HG02763 (cell line): Measurements from ENCODE around the gene KMT5B.

Source experiments
- ATAC-seq: cut with Tn5 transposase; IDR thresholded peaks from one replicate; pipeline ENCODE4 v1.9.1; 2021; ENCODE audit warnings: mild to moderate bottlenecking, moderate library complexity; ENCODE audit not compliant: unreplicated experiment

KMT5B gene

GRCh38 chr11:68216171-68216938 lies 3.3 kb upstream of the KMT5B start:
- no peak for ATAC-seq

DNA sequence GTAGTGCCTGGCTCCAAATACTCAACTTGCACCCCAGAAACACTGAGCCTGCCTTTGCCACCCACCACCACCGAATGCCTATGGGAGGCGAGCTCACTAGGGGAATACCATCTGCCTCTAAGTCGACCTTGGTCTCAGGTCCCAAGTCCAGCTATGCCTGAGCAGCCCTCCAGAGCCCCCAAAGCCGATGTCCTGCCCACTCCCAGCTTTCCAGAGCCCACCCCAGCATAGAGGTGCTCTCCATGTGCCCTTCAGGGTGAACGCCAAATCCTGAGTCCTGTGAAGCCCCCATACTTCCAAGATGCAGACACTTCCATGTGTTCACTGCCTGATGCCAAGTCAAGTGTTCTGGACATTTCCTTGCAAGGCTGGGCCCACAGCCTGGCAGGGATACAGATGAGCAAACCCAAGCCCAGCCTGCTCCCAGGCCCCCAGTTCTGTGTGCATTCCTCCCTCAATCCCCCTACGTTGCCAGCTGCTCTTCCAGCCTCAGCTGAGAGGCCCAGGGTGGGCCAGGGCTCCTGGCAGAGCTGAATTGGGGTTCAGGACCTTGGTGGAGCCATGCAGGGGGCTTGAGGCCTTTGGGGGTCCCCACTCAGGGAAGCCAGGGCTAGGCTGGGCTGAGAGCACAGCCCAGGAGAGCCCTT lies 2.6 kb upstream of the KMT5B start:
- no peak for ATAC-seq

DNA sequence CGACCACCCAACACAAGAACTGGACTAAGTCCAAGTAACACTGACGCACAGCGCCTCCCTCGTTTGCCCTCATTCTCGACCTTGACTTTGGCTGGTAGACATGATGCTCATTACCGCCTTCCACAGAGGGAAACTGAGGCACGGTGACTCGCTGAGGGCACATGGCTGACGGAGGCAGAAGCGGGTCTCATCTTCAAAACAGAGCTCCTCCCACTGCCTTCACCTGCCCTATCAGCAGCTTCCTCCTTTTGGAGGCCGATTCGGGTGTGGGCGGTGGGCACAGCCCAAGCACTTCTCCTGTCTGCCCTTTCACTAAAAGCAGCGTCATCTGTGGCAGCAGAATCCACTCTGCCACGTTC lies 2.0 kb upstream of the KMT5B start:
- no peak for ATAC-seq

DNA sequence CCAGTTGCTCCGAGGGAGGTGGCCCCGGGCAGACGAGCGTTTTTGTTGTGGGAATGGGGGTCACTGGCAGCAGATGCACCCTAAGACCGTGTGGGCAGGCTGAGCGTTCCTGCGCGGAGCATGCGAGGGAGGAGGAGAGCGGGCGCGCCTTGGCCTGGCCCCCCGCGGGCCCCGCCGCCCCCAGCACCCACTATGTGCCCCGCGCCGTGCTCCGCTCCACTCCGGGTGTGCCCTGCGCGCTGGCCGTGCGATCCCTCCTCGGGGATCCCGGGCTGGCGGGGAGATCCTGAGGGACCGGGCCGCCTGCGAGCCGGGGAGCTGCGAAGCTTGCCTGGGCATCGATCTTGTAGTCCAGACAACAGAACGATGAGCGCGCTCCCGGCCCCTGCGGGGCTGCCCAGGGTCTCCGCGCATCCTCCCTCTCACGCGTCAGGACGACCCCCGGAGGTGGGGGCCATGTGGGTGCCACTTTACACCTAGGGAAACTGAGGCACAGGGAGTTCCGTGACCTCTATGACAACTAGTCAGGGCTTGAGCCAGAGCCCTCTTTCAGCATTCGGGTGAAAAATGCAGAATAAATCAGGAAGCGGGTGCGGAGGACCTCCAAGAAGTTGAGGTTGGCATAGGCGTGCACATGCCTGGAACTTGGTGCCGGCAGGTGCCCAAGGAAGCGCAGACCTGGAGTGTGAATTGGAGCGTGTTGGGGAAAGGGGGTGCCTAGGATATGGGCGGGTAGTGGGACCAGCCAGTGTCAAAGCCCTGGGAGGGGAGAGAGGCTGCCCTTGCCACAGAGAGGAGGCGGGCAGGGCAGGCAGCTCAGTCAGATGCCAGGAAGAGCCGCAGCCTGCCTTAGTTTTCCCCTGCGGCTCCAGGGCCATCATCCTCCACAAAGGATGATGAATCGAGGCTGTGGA lies 1.3 kb upstream of the KMT5B start:
- no peak for ATAC-seq

- ATAC-seq = peak; percentile 53
Observed at GRCh38 chr11:68213555-68214172, 568 bp upstream of the KMT5B start.

GRCh38 chr11:68212421-68213134 lies 518 bp downstream of the KMT5B start:
- ATAC-seq = peak; percentile 30

GRCh38 chr11:68211546-68211945 lies 1.6 kb downstream of the KMT5B start:
- ATAC-seq = no peak

- no peak for ATAC-seq
Observed at GRCh38 chr11:68206211-68206610, 6.9 kb downstream of the KMT5B start.

GRCh38 chr11:68204402-68204801 lies 8.7 kb downstream of the KMT5B start:
- no peak for ATAC-seq

GRCh38 chr11:68202165-68202564 lies 10.9 kb downstream of the KMT5B start:
- no peak for ATAC-seq

GRCh38 chr11:68201492-68201891 lies 11.6 kb downstream of the KMT5B start:
- no peak for ATAC-seq

DNA sequence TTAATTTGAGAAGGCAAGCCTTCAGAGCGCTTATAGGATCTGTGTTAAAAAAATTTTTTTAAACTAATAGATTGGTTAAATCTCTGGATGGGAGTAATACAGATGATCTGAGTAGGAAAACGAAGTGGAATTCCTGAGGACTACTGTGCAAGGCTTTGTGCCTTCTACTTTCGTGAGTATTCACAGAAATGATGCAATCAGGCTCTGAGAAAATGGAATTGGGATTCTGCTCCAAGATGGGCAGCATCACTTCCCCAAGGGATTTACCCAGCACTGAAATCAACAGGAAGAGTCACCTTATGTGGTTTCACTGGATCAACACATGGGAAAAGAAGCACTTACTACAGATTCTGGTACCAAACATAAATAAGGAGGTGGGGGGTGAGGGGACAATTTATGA lies 12.5 kb downstream of the KMT5B start:
- no peak for ATAC-seq

DNA sequence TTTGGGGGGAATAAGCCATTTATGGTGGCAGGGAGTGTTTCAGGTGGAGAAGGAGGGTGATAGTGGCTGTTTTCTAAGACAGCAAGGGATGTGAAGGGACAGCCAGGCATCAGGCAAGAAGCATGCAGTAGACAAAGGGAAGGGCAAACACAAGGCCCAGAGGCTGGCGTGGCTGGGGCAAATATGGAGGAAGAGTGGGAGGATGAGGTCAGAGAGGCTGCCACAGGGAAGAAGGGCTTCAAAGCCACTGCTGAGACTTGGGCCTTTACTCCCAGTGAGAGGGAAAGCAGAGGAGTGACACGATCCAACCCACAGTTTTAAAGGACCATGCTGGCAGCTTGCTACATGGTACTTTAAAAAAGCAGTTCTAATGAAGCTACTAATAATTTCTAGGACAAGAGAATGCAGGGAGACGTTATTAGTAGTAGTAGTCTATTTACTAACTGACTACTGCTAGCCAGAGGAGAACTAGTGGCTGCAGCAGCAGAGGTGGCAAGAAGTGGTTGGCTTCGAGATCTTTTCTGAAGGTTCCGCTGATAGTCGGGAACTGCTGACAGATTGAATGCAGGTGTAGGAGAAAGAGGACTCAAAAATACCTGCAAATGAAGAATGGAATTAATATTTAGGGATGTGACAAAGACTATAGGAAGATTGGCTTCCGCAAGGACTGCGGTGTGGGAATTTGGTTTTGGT lies 13.7 kb downstream of the KMT5B start:
- no peak for ATAC-seq

GRCh38 chr11:68196219-68196618 lies 16.9 kb downstream of the KMT5B start:
- ATAC-seq = no peak

DNA sequence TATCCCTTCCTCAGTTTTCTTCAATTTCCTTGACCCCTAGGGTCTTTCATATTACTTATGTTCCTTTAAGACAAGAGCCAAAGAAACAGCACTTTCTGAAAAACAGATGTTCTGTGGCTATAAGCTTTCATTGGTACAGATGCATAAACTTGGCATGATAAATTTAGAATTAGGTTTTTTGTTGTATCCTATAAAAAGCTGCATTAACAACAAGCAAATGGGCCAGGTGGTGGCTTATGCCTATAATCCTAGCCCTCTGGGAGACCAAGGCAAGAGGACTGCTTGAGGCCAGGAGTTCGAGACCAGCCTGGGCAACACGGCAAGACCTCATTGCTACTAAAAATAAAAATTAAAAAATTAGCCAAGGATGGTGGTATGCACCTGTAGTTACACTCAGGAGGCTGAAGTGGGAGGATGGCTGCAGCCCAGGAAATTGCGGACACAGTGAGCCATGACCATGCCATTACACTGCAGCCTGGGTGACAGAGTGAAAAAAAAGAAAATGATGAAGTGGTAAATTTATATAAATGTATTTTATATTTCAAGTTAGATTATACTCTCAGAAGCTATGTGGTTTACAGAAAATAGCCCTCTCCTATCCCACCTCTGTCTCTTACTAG lies 18.3 kb downstream of the KMT5B start:
- no peak for ATAC-seq

DNA sequence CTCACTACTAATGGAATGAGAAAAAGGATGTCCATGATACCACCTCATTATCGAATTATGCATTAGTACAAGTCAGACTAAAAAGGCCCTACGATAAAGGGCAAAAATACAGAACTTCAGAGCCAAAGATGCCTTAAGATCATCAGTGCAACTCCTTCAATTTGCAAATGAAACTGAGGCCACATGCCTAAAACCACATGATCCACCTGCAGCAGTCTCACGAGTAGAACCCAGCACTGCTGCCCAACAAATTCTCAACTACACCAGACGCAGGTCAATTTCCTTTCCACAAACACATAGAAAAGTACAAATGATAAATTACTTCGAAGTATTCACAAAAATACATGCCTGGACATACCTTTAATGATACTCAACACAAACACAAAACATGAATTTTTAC lies 20.1 kb downstream of the KMT5B start:
- ATAC-seq = no peak

DNA sequence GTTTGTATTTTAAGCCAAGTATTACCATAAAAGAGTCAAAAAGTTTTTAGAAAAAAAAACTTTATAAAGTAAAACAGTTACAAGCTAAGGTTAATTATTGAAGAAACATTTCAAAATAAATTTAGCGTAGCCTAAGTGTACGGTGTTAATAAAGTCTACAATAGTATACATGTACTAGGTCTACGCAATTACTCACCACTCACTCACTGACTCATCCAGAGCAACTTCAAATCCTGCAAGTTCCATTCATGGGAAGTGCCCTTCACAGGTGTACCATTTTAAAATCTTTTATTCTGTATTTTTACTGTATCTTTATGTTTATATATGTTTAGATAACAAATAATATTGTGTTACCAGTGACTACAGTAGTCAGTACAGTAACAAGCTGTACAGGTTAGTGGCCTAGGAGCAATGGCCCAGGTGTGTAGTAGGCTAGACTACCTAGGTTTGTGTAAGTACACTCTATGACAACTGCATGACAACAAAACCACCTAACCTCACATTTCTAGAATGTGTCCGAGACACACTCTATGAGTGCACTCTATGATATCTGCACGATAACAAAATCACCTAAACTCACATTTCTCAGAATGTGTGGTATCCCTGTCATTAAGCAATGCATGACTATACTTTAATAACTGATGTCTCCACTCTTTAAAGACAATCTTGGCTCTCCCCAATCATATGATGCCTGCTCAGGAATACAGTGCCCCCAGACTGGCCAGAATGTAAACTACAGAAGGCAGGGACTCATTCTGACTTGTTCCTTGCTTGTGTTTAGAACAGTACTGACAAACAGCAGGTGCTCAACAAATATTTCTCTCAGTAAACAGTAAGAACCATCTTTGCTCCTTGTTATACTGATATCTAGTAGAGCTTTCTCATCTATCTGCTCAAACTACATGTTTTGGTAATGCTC lies 21.2 kb downstream of the KMT5B start:
- no peak for ATAC-seq

- ATAC-seq = no peak
Observed at GRCh38 chr11:68189888-68190287, 23.2 kb downstream of the KMT5B start.

DNA sequence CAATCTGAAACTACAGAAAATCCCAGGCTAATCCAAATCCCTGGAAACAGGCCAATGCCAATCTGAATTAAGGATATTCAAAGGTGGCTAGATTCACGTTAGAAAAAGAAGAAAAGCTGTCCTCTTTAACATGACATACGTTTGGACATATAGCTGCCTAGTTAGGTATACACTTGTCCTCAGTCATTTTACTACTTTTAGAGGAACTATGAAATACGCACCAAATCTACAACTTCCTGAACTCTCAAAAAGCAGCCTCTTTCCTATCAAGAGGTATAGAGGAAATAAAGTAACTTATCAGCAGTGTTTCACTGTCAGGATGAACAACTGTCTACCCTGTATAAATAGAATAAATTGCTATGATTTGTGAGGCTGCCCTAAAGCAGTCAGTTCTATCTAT lies 24.0 kb downstream of the KMT5B start:
- ATAC-seq = no peak
